Fibroblast of skin of back (primary cell): Measurements from ENCODE around the gene PCDH9.
"Not testable (repeated sequence)": the region's sequence is repeated elsewhere in the genome, so short reads cannot be mapped to it uniquely, and the experiment has no call there.

Experiments
- DNase-seq: peaks from one replicate; pipeline ENCODE4 v3.0.0-alpha.2; 2013

PCDH9 gene

GRCh38 chr13:66639044-66639443, 591.1 kb downstream of the PCDH9 start:
- DNase-seq = no peak

DNA sequence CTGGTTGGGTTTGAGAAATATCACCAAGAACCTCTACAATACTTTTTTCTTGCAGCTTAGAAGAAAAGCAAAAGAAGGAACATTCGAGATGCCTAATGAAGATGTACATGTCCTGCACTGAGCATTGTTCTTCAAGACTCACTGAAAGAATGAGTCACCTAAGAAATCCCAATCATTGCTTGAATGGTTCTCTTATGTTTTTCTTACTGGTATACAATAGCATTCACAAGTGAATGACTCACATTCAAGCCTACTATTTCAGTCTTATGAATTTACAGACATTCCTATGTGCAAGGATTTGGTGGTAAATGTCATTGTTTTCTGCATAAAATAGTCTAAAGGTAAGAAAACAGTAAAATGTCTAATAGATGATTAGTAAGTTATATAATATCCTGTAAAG, 594.6 kb downstream of the PCDH9 start:
- peak; percentile 95 for DNase-seq

- DNase-seq = peak; percentile 19
Measured at GRCh38 chr13:66634384-66634783, 595.8 kb downstream of the PCDH9 start.

DNA sequence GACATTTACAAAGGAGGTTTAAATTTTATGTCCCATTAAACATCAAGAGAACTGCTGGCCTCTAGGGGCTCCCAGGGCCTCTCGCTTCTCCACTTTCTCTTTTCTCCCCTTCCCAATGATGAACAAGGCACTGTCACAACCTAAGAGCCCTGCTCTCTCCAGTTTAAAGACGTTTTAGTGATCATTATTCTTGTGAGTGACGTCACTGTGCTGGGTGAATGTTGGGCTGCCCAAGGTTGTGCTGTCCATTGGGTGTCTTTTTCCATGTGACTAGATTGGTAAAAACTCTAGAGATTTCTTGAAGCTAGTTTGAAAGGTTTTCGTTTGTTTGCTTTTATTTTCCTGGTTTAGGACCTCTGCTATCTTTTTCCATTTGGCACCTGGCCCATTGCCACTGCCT, 602.6 kb downstream of the PCDH9 start:
- DNase-seq = no peak

DNA sequence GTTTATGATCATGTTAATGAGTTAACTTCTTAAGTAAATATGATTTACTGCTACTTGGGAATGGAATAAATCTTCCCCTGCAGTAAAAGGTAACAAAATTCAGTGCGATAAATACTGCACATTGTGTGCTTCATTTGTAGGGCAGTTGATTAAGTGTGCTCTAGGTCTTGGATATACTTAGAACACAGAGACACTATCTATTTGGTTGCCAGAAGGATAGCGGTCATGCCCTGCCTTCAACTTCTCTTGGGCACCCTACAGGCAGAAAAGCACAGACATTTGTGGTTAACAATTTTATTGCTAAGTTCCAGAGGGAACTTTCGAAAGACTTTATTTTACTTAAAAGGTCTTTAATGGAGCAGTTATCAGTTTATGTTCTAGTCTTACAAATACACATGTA, 605.8 kb downstream of the PCDH9 start:
- no peak for DNase-seq

DNA sequence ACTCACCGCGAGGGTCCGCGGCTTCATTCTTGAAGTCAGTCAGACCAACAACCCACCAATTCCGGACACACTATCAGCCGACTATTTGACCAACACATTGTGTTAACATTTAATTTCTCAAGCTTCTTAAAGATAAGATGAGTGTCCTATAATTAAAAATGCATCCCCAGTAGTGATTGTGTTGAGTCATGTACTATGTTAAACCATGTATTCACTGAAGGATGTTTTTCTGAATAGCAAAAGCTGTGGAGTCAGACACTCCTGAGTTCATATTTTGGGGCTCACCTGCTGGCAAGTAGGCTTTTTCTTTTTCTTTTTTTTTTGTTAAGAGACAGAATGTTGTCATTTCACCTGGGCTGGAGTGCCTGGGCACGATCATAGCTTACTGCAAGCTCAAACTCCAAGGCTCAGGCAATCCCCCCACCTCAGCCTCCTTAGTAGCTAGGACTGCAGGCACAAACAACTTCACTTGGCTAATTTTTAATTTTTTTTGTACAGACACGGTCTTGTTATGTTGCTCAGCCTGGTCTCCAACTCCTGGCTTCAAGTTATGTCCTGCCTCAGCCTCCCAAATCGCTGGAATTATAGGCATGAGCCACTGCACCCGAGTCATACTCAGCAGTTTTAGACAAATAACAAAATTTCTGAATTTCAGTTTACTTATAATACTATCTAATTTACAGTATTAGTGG, 606.9 kb downstream of the PCDH9 start:
- no peak for DNase-seq

DNA sequence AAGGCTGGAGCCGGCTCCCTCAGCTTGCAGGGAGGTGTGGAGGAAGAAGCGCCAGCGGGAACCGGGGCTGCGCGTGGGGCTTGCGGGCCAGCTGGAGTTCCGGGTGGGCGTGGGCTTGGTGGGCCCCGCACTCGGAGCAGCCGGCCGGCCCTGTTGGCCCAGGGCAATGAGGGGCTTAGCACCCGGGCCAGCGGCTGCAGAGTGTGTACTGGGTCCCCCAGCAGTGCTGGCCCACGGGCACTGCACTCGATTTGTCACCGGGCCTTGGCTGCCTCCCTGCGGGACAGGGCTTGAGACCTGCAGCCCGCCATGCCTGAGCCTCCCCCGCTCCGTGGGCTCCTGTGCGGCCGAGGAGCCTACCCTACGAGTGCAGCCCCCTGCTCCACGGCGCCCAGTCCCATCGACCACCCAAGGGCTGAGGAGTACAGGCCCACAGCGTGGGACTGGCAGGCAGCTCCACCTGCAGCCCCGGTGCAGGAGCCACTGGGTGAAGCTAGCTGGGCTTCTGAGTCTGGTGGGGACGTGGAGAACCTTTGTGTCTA, 608.2 kb downstream of the PCDH9 start:
- not testable (repeated sequence) for DNase-seq

DNA sequence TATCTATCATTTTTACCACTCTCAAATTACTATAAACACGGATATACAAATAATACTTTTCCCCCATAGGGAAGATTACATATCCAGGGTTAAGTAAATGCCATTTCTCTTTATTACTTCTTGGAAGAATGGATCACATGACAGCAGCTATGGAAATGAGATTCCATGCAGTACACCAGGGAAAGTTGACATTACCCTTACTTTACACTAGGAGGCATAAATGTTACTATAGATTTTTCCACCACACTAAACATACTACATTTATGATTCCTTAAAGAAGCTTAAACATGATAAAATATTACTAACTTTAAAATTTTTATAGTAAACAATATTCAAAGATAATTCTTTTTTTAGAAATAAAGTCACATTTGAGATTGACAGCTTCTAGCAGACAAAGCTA, 611.4 kb downstream of the PCDH9 start:
- peak; percentile 34 for DNase-seq

DNA sequence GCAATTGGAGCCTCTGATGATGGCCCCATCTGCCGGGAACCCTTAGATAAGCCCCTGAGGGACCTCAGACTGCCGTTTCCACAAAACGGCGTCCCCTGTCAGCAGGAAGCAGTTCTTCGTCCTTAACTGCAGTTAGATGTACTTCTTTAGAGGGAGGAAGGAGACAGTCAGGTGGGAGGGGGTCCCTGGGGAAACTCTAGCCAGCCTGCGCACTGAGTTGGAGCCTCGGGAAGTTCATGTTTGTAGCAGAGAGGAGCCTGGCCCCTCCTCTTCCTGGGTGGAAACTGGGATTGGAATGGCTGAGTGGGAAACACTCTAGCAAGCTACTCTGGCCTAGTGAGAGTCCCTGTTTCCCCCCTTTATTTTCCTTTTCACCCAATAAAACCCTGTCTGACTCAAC, 612.4 kb downstream of the PCDH9 start:
- DNase-seq = no peak

- no peak for DNase-seq
Measured at GRCh38 chr13:66612983-66613382, 617.2 kb downstream of the PCDH9 start.

DNA sequence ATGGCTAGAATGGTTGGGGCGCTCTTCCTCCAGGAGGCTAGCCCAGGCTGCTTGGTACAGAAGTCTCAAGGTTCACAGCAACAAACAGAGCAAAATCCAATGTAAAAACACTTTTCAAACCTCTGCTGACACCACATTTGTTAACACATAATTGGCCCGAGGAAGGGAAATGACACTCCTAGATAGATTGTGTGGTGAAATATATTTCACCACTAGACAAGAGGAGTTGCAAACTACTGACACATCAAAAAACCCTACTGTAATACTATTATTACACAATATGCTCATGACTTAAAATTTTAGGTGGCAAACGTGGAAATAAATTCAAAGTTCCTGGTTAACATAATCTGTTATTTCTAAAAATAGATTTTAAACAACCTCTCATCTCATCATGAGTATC, 643.6 kb downstream of the PCDH9 start:
- no peak for DNase-seq

- no peak for DNase-seq
Measured at GRCh38 chr13:66585669-66586203, 644.4 kb downstream of the PCDH9 start.

- DNase-seq = no peak
Measured at GRCh38 chr13:66581675-66582074, 648.5 kb downstream of the PCDH9 start.

DNA sequence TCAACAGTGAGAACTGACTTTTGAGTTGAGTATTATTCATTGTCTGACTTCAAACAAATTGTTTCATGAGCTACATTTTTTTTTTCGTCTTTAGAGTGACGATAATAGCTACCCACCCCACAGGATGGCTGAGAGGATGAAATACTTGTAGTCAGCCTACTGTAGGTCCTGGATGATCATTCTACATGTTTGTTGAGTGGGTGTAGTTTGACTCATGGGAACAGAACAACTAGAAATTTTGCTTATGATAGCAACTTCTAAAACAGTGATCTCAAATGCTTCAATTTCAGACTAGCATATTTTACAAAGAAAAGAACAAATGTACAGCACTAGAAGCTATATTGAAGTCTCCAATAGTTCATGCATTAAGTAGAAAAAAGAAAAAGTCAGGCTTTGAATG, 651.8 kb downstream of the PCDH9 start:
- no peak for DNase-seq

DNA sequence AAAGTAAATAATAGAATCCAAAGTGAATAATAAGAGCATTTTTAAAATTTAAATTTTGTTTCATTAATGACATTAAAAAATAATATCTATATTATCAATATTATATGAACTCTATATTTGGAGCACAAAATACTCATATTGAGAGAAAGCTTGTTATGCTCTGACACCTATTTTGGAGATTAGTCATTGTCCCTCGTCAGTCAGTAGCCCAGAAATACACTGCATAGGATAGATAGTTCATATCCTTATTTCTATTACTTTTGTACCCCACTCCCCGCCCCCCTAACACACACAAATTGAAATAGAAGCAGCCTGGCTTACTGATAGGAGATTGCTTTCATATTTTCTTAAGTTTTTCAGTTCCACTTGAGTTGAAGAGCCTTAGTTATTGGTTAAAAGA, 652.8 kb downstream of the PCDH9 start:
- DNase-seq = no peak

DNA sequence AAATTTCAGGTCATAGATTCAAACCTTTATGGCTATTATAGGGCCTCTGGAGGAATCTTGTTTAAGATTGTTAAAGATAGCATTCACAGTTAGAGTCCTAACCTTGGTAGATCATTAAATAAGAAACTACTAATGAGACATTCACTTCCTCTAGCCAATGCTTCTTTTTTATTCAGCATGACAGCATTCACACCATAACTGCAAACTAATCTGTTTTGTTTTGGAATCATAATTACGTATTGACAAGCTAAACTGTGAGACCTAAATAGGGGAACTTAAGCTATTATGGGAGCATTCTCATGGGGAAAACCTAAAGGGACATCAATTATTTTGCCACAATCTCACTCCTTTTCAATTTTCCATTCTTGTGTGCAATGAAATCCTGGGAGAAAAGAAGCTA, 653.8 kb downstream of the PCDH9 start:
- no peak for DNase-seq

- peak; percentile 83 for DNase-seq
Measured at GRCh38 chr13:66574606-66575005, 655.5 kb downstream of the PCDH9 start.

DNA sequence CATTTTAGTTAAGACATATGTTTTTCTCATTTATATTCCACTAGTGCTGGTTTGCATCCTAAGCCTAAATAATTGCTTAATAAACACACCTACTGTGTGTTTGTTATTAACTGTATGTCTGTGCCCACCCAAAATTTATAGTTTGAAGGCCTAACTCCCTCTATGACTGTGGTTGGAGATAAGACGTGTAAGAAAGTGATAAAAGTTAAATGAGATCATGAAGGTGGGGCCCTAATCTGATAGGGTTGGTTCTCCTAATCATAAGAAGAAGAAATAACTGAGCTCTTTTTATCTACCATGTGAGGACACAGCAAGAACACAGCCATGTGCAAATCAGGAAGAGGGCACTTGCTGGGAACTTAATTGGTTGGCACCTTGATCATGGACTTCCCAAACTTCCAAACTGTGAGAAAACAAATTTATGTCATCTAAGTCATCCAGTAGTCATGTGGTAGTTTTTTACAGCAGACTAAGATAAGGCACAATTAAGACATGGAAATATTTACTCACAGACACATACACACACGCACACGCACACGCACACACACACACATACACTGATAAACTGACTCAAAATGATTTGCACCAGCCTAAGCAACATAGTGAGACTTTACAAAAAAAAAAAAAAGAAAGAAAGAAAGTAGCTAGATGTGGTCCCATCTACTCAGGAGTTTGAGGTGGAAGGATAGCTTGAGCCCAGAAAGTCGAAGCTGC, 662.1 kb downstream of the PCDH9 start:
- no peak for DNase-seq

GRCh38 chr13:66565279-66565678, 664.9 kb downstream of the PCDH9 start:
- no peak for DNase-seq

DNA sequence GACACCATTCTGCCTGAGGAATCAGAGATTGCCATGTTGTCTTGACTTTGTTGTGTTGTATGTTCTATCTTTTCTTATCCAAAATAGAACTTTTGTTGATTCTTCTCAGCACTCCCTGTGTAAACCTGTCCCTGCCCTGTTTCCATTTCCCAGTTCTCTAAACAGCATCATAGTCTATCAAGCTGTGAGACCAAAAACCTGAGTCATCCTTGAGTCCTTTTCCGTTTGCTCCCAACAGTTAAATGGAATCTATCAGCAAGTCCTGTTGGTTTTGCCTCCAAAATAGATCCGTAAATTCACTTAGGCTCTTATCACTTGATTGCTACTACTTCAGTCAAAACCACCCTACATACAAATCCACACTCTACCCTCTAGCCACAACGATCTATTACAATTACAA, 667.1 kb downstream of the PCDH9 start:
- DNase-seq = no peak

- DNase-seq = no peak
Measured at GRCh38 chr13:66562054-66562453, 668.1 kb downstream of the PCDH9 start.

DNA sequence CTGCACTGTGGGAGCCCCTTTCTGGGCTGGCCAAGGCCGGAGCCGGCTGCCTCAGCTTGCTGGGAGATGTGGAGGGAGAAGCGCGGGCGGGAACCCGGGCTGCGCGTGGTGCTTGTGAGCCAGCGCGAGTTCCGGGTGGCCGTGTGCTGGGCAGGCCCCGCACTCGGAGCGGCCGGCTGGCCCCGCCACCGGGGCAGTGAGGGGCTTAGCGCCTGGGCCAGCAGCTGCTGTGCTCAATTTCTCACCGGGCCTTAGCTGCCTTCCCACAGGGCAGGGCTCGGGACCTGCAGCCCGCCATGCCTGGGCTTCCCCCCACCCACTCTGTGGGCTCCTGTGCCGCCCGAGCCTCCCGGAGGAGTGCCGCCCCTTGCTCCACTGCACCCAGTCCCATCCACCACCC, 669.1 kb downstream of the PCDH9 start:
- no peak for DNase-seq

GRCh38 chr13:66560189-66560588, 669.9 kb downstream of the PCDH9 start:
- DNase-seq = no peak

- no peak for DNase-seq
Measured at GRCh38 chr13:66559093-66559492, 671.0 kb downstream of the PCDH9 start.
